Fibroblast of lung (primary cell): Measurements from ENCODE around the gene TMEM63B.

Source experiments
- CTCF ChIP-seq, 2 donors: IDR thresholded peaks in 1 of 2; conservative IDR thresholded peaks in 1 of 2; 1 replicate in 1 of 2; 2 replicates in 1 of 2; pipeline ENCODE4 v1.5.1; 2011 to 2012; ENCODE audit warnings: low read length in 2 of 2, control low read depth in 1 of 2, inconsistent platforms in 1 of 2, low read depth in 1 of 2, mild to moderate bottlenecking in 1 of 2
- EZH2 ChIP-seq: IDR thresholded peaks from 2 replicates; pipeline ENCODE4 v1.5.1; 2012; ENCODE audit warnings: low read length, control low read depth, mild to moderate bottlenecking; ENCODE audit errors: missing control alignments

- TF ChIP-seq CTCF (conservative IDR thresholded peaks at IDR 0.05 in 1 of 2, IDR thresholded peaks at IDR 0.05 in 1 of 2; ENCODE audit: low read depth in 1 of 2, low read length in 2 of 2) (no peak), EZH2 (no peak)
Observed at GRCh38 chr6:44167567-44167966, 40.2 kb downstream of the TMEM63B start.
